ENCODE measurements around the gene BDKRB2. TPM values are rescaled to one million over a fixed set of nuclear protein-coding genes. Genes with fewer than 3 reads are reported as not detected.

The BDKRB2 gene
- total RNA-seq, 1 experiment from 2014 or later = 0.21 TPM

DNA sequence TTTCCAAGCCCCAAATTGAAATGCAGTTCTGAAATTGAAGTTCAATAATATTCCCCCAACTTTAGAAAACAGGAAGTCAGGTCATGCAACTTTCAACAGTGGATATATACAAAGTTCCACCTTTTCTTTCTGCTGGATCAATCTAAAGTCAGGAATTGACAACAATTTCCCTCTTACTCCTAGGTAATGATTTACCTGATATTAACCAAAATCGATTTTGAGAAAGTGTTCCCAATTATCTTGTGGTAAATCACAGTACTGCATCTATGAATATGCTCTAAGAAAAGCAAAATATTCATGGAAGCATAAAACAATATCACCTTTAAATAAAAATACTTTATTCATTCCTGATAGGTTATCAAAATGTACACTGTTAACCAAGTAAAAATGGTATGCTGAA, 79.8 kb downstream of the BDKRB2 start:
- TF ChIP-seq EZH2 (IDR thresholded peaks at IDR 0.05; ENCODE audit: borderline replicate concordance, low read depth, low read length, poor library complexity, severe bottlenecking) (no peak), CTCF (conservative IDR thresholded peaks at IDR 0.05; ENCODE audit: low read depth, low read length) (no peak)
- intact Hi-C loops (cut with micrococcal nuclease; ENCODE audit: unreplicated experiment) = no loop called here
- DNase-seq (ENCODE audit: low spot score) = no peak
- BruUV-seq (replicated peaks) = no TSS peak
- POLR2A ChIA-PET (ENCODE audit: low non-redundant PET) = no interaction called here
- no peak overlapping the region for H3K27ac ChIP-seq (ENCODE audit: low read depth, low read length, poor library complexity, severe bottlenecking)
- H3K9me3 ChIP-seq (ENCODE audit: low read depth, low read length, poor library complexity, severe bottlenecking) = no peaks in the 10 kb centered on the region
- H3K4me3 ChIP-seq (ENCODE audit: low read depth, low read length, poor library complexity, severe bottlenecking) = no peak overlapping the region
- H3K4me1 ChIP-seq (ENCODE audit: insufficient read depth, low read length, poor library complexity, severe bottlenecking) = no peaks in the 10 kb centered on the region
- H3K27me3 ChIP-seq (replicated peaks; ENCODE audit: insufficient read depth, low read depth, low read length, poor library complexity) = no peaks in the 10 kb centered on the region
- H3K36me3 ChIP-seq (ENCODE audit: insufficient read depth, low read length, poor library complexity, severe bottlenecking) = no peaks in the 10 kb centered on the region
- CTCF ChIA-PET = no interaction called here

- Histone ChIP-seq H3K9me3 (ENCODE audit: low read depth, low read length, poor library complexity, severe bottlenecking) (no peaks in the 10 kb centered on the region), H3K27me3 (replicated peaks; ENCODE audit: insufficient read depth, low read depth, low read length, poor library complexity) (no peaks in the 10 kb centered on the region), H3K4me3 (ENCODE audit: low read depth, low read length, poor library complexity, severe bottlenecking) (no peak overlapping the region), H3K4me1 (ENCODE audit: insufficient read depth, low read length, poor library complexity, severe bottlenecking) (no peaks in the 10 kb centered on the region), H3K36me3 (ENCODE audit: insufficient read depth, low read length, poor library complexity, severe bottlenecking) (peaks cover 5% of the 10 kb centered on the region), H3K27ac (ENCODE audit: low read depth, low read length, poor library complexity, severe bottlenecking) (no peak overlapping the region)
- TF ChIP-seq CTCF (conservative IDR thresholded peaks at IDR 0.05; ENCODE audit: low read depth, low read length) (no peak), EZH2 (IDR thresholded peaks at IDR 0.05; ENCODE audit: borderline replicate concordance, low read depth, low read length, poor library complexity, severe bottlenecking) (no peak)
- CTCF ChIA-PET = no interaction called here
- no TSS peak for BruUV-seq (replicated peaks)
- intact Hi-C loops (cut with micrococcal nuclease; ENCODE audit: unreplicated experiment) = no loop called here
- POLR2A ChIA-PET (ENCODE audit: low non-redundant PET) = interaction anchor here (0.6 kb wide), 1 partner anchor 138 kb away, joined by 4 read pairs; no protein-coding TSS in a partner anchor
- no peak for DNase-seq (ENCODE audit: low spot score)
Observed at GRCh38 chr14:96285667-96286066, 81.0 kb downstream of the BDKRB2 start.

DNA sequence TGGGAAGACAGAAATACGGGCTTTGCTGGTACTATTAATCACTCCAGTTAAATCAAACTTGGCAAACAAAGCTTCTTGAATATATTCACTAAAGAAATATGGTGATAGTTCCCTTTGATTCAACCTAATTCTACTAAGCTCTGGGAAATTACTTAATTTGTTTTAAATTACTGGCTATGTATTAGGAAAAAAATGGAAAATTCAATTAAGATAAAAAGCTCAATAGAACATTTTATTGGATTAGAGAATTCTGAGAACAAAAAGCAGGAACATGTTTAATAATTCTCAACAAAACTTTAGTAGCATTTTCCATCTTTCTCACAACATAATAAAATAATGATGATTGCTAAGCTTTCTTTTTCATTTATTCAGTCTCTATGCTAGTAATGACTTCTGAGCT, 81.6 kb downstream of the BDKRB2 start:
- intact Hi-C loops (cut with micrococcal nuclease; ENCODE audit: unreplicated experiment) = no loop called here
- TF ChIP-seq CTCF (conservative IDR thresholded peaks at IDR 0.05; ENCODE audit: low read depth, low read length) = no peak
- no peak for TF ChIP-seq EZH2 (IDR thresholded peaks at IDR 0.05; ENCODE audit: borderline replicate concordance, low read depth, low read length, poor library complexity, severe bottlenecking)
- no TSS peak for BruUV-seq (replicated peaks)
- DNase-seq (ENCODE audit: low spot score) = no peak
- ChIA-PET CTCF (no interaction called here), POLR2A (ENCODE audit: low non-redundant PET) (interaction anchor here (0.6 kb wide), 1 partner anchor 139 kb away, joined by 4 read pairs; no protein-coding TSS in a partner anchor)
- no peaks in the 10 kb centered on the region for H3K4me1 ChIP-seq (ENCODE audit: insufficient read depth, low read length, poor library complexity, severe bottlenecking)
- no peak overlapping the region for H3K27ac ChIP-seq (ENCODE audit: low read depth, low read length, poor library complexity, severe bottlenecking)
- peaks cover 6% of the 10 kb centered on the region for H3K36me3 ChIP-seq (ENCODE audit: insufficient read depth, low read length, poor library complexity, severe bottlenecking)
- no peak overlapping the region for H3K4me3 ChIP-seq (ENCODE audit: low read depth, low read length, poor library complexity, severe bottlenecking)
- no peaks in the 10 kb centered on the region for H3K9me3 ChIP-seq (ENCODE audit: low read depth, low read length, poor library complexity, severe bottlenecking)
- H3K27me3 ChIP-seq (replicated peaks; ENCODE audit: insufficient read depth, low read depth, low read length, poor library complexity) = no peaks in the 10 kb centered on the region

All from A673 (cell line).